Erythroblast (primary cell): ENCODE results near the gene MYO9B.

Source experiments
- GATA1 ChIP-seq: IDR thresholded peaks from 2 replicates; pipeline ENCODE4 v1.6.1; 2011; ENCODE audit warnings: low read depth, mild to moderate bottlenecking, control low read depth, low read length, moderate library complexity
- POLR2A ChIP-seq: IDR thresholded peaks from 2 replicates; pipeline ENCODE4 v1.6.1; 2011; ENCODE audit warnings: mild to moderate bottlenecking, low read length

DNA sequence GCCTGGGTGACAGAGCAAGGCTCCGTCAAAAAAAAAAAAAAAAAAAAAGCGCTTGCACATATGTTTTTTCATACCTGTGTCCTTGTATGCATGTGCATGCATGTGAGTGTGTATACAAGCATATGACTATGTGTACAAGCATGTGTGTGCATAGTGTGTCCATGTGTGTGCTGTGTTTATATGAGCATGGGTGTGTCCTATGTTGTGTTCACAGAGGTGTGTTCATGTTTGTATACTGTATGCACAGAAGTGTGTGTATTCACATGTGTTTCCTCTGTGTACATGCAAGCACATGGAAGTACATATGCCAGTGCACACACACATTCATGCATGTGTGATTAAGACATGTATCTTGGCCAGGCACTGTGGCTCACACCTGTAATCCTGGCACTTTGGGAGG lies 17.1 kb downstream of the MYO9B start:
- TF ChIP-seq POLR2A (no peak), GATA1 (no peak)
